Breast epithelium (tissue), 4 donors: ENCODE results near the gene AFAP1. TPM values are rescaled to one million over a fixed set of nuclear protein-coding genes. Genes with fewer than 3 reads are reported as not detected.

Source experiments
- DNase-seq, 2 donors: peaks; one replicate each; pipeline ENCODE4 v3.0.0-alpha.2; 2019; ENCODE audit warnings: low spot score in 2 of 2
- H3K27ac ChIP-seq, 2 donors: fragments of 200-600 bp; sonication (generic) in 1 of 2; one replicate each; pipeline ENCODE4 v1.5.1; 2016 to 2019; ENCODE audit warnings: mild to moderate bottlenecking in 1 of 2
- H3K27me3 ChIP-seq, 2 donors: fragments of 200-600 bp; sonication (generic) in 1 of 2; one replicate each; pipeline versions ENCODE4 v1.5.1 to v1.6.0; 2017 to 2019; ENCODE audit warnings: control low read depth in 1 of 2, mild to moderate bottlenecking in 1 of 2
- H3K36me3 ChIP-seq: fragments of 200-600 bp; one replicate; pipeline ENCODE4 v1.5.1; 2019
- H3K4me1 ChIP-seq, 2 donors: fragments of 200-600 bp; sonication (generic); one replicate each; pipeline ENCODE4 v1.5.1; 2016 to 2019; ENCODE audit warnings: control low read depth in 1 of 2
- H3K4me3 ChIP-seq, 3 donors: fragments of 200-600 bp; sonication (generic); 1 replicate in 2 of 3; 2 replicates in 1 of 3; pipeline ENCODE4 v1.5.1; 2016 to 2019; ENCODE audit warnings: mild to moderate bottlenecking in 3 of 3, moderate library complexity in 2 of 3
- H3K9me3 ChIP-seq, 2 donors: fragments of 200-600 bp; sonication (generic) in 1 of 2; one replicate each; pipeline ENCODE4 v1.5.1; 2016 to 2019; ENCODE audit warnings: control low read depth in 1 of 2
- CTCF ChIP-seq, 3 donors: fragments of 450-650 bp; IDR thresholded peaks; one replicate each; pipeline ENCODE4 v1.5.1; 2016 to 2017; ENCODE audit warnings: antibody characterized with exemption in 3 of 3, mild to moderate bottlenecking in 3 of 3, moderate library complexity in 3 of 3
- POLR2A ChIP-seq: fragments of 450-650 bp; IDR thresholded peaks from one replicate; pipeline ENCODE4 v1.6.1; 2016; ENCODE audit warnings: antibody characterized with exemption, mild to moderate bottlenecking, moderate library complexity
- POLR2AphosphoS5 ChIP-seq, 3 donors: sonication (generic); formaldehyde crosslinking; IDR thresholded peaks; one replicate each; pipeline ENCODE4 v1.6.1; 2017; ENCODE audit warnings: antibody characterized with exemption in 3 of 3
- intact Hi-C: fragments of 100-400 bp; cut with DNase I; formaldehyde crosslinking; loops from one replicate; pipeline ENCODE4 v1.15.1; 2023; ENCODE audit warnings: low total_unique reads
- total RNA-seq, 3 donors: library from RNA; depleted of rRNA; stranded (reverse); fragments of >200 nt; gene quantifications; one replicate each; pipeline ENCODE4 v1.1.0, GENCODE V29; 2016

Gene AFAP1
- total RNA-seq, 3 donors from 2014 or later, result 14.5 to 21.6 (median 16.6) TPM

GRCh38 chr4:7731437-7731836, 208.2 kb downstream of the AFAP1 start:
- TF ChIP-seq POLR2A (no peak), POLR2AphosphoS5 (IDR thresholded peaks at IDR 0.05) (no peak), CTCF (IDR thresholded peaks at IDR 0.05) (no peak)
- no peaks in the 10 kb centered on the region for H3K4me1 ChIP-seq
- H3K27ac ChIP-seq, result no peak overlapping the region
- no peaks in the 10 kb centered on the region for H3K36me3 ChIP-seq
- H3K9me3 ChIP-seq, result no peaks in the 10 kb centered on the region
- no peak for DNase-seq
- intact Hi-C loops, result no loop called here
- H3K4me3 ChIP-seq, result no peak overlapping the region
- no peaks in the 10 kb centered on the region for H3K27me3 ChIP-seq

GRCh38 chr4:7727749-7728148, 211.9 kb downstream of the AFAP1 start:
- no peak overlapping the region for H3K27ac ChIP-seq
- H3K9me3 ChIP-seq, result no peaks in the 10 kb centered on the region
- H3K4me1 ChIP-seq, result no peaks in the 10 kb centered on the region
- no peak for DNase-seq
- no peak overlapping the region for H3K4me3 ChIP-seq
- no peak for TF ChIP-seq POLR2A
- TF ChIP-seq POLR2AphosphoS5 (IDR thresholded peaks at IDR 0.05), result no peak
- no peak for TF ChIP-seq CTCF (IDR thresholded peaks at IDR 0.05)
- H3K36me3 ChIP-seq, result no peaks in the 10 kb centered on the region
- intact Hi-C loops, result no loop called here
- no peaks in the 10 kb centered on the region for H3K27me3 ChIP-seq

- Histone ChIP-seq H3K36me3 (no peaks in the 10 kb centered on the region), H3K9me3 (no peaks in the 10 kb centered on the region), H3K27ac (no peak overlapping the region), H3K27me3 (no peaks in the 10 kb centered on the region), H3K4me1 (no peaks in the 10 kb centered on the region), H3K4me3 (no peak overlapping the region)
- DNase-seq, result no peak
- intact Hi-C loops, result no loop called here
- no peak for TF ChIP-seq POLR2A
- TF ChIP-seq POLR2AphosphoS5 (IDR thresholded peaks at IDR 0.05), result no peak
- no peak for TF ChIP-seq CTCF (IDR thresholded peaks at IDR 0.05)
Measured at GRCh38 chr4:7726665-7727413, 212.8 kb downstream of the AFAP1 start.

- TF ChIP-seq POLR2A (no peak), CTCF (IDR thresholded peaks at IDR 0.05) (no peak), POLR2AphosphoS5 (IDR thresholded peaks at IDR 0.05) (no peak)
- Histone ChIP-seq H3K4me1 (no peaks in the 10 kb centered on the region), H3K9me3 (no peaks in the 10 kb centered on the region), H3K27ac (no peak overlapping the region), H3K4me3 (no peak overlapping the region), H3K27me3 (no peaks in the 10 kb centered on the region), H3K36me3 (no peaks in the 10 kb centered on the region)
- no peak for DNase-seq
- intact Hi-C loops, result no loop called here
Measured at GRCh38 chr4:7725951-7726350, 213.7 kb downstream of the AFAP1 start.

GRCh38 chr4:7723625-7724024, 216.0 kb downstream of the AFAP1 start:
- no peaks in the 10 kb centered on the region for H3K4me1 ChIP-seq
- TF ChIP-seq CTCF (IDR thresholded peaks at IDR 0.05), result no peak
- H3K4me3 ChIP-seq, result no peak overlapping the region
- H3K27ac ChIP-seq, result no peak overlapping the region
- intact Hi-C loops, result no loop called here
- H3K9me3 ChIP-seq, result no peaks in the 10 kb centered on the region
- peaks cover 0 to 6% of the 10 kb centered on the region in 2 donors for H3K27me3 ChIP-seq
- DNase-seq, result no peak
- H3K36me3 ChIP-seq, result no peaks in the 10 kb centered on the region
